IPS-20b (cell line): ENCODE data around the gene ABCA12.

Experiments
- H3K27ac ChIP-seq: one replicate; pipeline ENCODE4 v1.5.1; 2013; ENCODE audit warnings: low read length
- H3K27me3 ChIP-seq: 2 replicates; pipeline ENCODE4 v1.6.1; 2013; ENCODE audit warnings: mild to moderate bottlenecking, low read length, inconsistent platforms; ENCODE audit not compliant: insufficient read depth
- H3K36me3 ChIP-seq: 2 replicates; pipeline ENCODE4 v1.6.1; 2013; ENCODE audit warnings: low read depth, mild to moderate bottlenecking, inconsistent platforms, low read length, moderate library complexity; ENCODE audit not compliant: insufficient read depth
- H3K4me1 ChIP-seq: 2 replicates; pipeline ENCODE4 v1.6.1; 2013; ENCODE audit warnings: mild to moderate bottlenecking, control low read depth, inconsistent platforms, low read length, moderate library complexity; ENCODE audit not compliant: insufficient read depth
- H3K4me3 ChIP-seq: 2 replicates; pipeline ENCODE4 v1.5.1; 2013; ENCODE audit warnings: mild to moderate bottlenecking, low read length, inconsistent platforms
- H3K9ac ChIP-seq: 2 replicates; pipeline ENCODE4 v1.6.1; 2013; ENCODE audit warnings: low read depth, mild to moderate bottlenecking, inconsistent platforms, low read length, moderate library complexity
- H3K9me3 ChIP-seq: 2 replicates; pipeline ENCODE4 v1.6.1; 2013; ENCODE audit warnings: mild to moderate bottlenecking, low read depth, low read length, inconsistent platforms; ENCODE audit not compliant: insufficient read depth

The ABCA12 gene

DNA sequence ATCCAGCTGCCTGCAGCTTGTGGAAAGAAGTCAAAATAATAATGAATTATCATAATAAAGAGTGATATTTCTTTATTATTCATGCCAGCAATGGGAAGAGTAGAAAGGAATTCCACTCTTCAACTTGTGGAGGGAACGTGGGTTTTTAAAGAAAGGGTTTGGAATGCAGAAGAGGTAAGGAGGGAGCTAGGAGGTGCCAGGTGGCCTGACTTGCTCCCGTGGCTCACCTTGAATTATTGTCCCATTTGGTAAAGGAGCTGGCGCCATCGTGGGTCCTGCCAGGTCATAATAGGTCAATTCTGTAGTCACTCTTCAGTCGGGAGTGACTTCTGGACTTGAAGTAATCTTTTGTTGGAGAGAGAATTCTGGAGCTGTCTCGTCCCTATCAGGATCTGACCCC lies 233.8 kb downstream of the ABCA12 start:
- no peaks in the 10 kb centered on the region for H3K9me3 ChIP-seq
- peaks cover 3% of the 10 kb centered on the region; the same call in 1 of the 2 replicates for H3K4me1 ChIP-seq

DNA sequence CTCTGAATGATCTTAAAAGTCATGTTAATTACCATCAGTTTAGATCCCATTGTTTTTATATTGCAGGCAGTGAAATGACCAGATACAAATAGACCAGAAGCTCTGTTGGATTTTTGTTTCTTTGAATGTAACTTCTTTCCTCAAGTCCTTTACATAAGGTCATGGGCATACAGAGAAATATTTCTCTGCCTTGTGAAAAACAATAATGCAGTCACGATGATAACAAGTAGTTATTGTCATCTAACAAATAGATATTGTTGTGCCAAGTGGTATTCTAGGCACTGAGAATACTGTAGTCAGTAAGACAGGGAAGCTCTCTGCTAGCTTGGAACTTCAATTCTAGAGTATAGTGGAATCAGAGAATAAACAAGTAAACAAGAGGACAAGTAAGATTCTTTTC lies 234.2 kb downstream of the ABCA12 start:
- no peaks in the 10 kb centered on the region for H3K36me3 ChIP-seq
- no peak overlapping the region for H3K4me3 ChIP-seq
- peaks cover 3% of the 10 kb centered on the region; the same call in 1 of the 2 replicates for H3K4me1 ChIP-seq
- no peaks in the 10 kb centered on the region for H3K9me3 ChIP-seq
- no peak overlapping the region for H3K27ac ChIP-seq
- H3K27me3 ChIP-seq = no peaks in the 10 kb centered on the region
- H3K9ac ChIP-seq = no peak overlapping the region

More for the DNA sequence above, 233.8 kb downstream of the ABCA12 start:
- no peak overlapping the region for H3K27ac ChIP-seq
- no peaks in the 10 kb centered on the region for H3K27me3 ChIP-seq
- no peak overlapping the region for H3K9ac ChIP-seq
- H3K4me3 ChIP-seq = no peak overlapping the region
- H3K36me3 ChIP-seq = no peaks in the 10 kb centered on the region

DNA sequence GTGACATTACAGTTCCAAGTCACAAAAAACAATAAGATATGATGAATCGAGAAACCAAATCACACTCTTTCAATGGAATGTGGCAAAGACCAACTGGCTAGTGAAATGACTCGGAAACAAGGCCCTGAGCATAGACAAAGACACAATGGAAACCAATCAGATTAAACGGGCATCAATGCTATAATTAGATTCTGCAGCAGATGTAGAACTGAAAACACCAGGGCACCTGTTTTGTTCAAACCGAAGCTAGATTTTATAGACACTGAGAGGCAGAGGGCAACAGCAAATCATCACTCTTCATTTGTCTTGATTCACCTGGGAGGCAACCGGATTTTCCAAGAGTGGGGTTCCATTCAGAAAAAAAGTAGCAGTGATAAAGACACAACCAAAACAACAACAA lies 236.1 kb downstream of the ABCA12 start:
- Histone ChIP-seq H3K36me3 (no peaks in the 10 kb centered on the region), H3K9me3 (no peaks in the 10 kb centered on the region), H3K9ac (no peak overlapping the region), H3K4me1 (peaks cover 3% of the 10 kb centered on the region; the same call in 1 of the 2 replicates), H3K4me3 (no peak overlapping the region), H3K27me3 (no peaks in the 10 kb centered on the region), H3K27ac (no peak overlapping the region)

DNA sequence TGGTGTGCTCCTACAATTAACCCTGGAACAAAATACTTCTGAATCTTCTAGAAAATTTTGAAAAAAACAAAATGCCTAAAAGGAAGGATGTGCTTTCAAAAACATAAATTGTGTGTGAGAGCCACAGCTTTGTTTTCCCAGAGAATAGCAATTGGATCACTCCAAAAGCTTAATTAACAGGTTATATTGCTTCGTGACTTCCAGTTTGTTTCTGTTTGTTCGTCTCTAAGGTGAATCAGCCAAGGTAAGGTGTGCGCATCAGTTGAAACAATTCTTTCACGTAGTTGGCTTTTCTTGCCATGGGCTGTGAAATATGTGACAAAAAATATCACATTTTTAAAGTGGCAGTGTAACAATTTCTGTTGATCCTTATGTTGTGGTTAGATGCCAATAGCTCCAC lies 238.7 kb downstream of the ABCA12 start:
- no peaks in the 10 kb centered on the region for H3K9me3 ChIP-seq
- H3K4me1 ChIP-seq = peaks cover 3% of the 10 kb centered on the region; the same call in 1 of the 2 replicates
- no peak overlapping the region for H3K9ac ChIP-seq
- H3K4me3 ChIP-seq = no peak overlapping the region
- H3K27me3 ChIP-seq = no peaks in the 10 kb centered on the region
- H3K27ac ChIP-seq = no peak overlapping the region
- H3K36me3 ChIP-seq = no peaks in the 10 kb centered on the region

DNA sequence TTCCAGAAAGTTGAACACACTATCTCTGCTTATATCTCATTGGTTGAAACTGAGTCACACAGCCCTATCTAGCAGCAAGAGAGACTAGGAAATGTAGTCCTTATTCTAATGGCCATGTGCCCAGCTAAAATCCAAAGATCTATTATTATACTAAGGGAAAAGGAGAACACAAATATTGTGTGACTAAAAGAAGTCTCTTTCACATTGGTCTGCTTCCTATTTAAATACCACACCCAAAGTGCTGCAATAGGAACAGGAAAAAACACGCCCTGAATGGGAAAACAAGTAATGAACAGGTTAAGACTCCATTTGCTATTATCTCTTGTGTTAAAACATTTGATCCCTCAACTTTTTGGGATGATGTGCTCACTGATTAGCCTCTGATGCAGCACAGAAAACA lies 242.2 kb downstream of the ABCA12 start:
- no peak overlapping the region for H3K4me3 ChIP-seq
- H3K27ac ChIP-seq = no peak overlapping the region
- H3K36me3 ChIP-seq = no peaks in the 10 kb centered on the region
- H3K9me3 ChIP-seq = no peaks in the 10 kb centered on the region
- no peaks in the 10 kb centered on the region for H3K4me1 ChIP-seq
- H3K27me3 ChIP-seq = no peaks in the 10 kb centered on the region
- no peak overlapping the region for H3K9ac ChIP-seq

DNA sequence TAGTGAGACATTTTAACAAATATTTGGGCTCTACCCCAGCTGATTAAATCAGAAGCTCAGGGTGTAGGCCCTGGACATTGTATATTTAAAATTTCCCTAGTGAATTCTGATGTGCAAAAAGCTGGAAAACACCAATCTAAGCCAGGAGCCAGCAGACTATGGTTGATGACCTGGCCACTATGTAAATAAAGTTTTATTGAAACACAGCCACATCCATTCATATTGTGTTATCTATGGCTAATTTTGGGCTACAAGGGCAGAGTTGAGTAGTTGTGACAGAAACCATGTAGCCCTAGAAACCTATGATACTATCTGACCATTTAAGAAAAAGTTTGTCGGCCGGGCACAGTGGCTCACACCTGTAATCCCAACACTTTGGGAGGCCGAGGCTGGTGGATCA lies 243.0 kb downstream of the ABCA12 start:
- no peaks in the 10 kb centered on the region for H3K36me3 ChIP-seq
- no peak overlapping the region for H3K4me3 ChIP-seq
- no peak overlapping the region for H3K9ac ChIP-seq
- no peaks in the 10 kb centered on the region for H3K27me3 ChIP-seq
- H3K27ac ChIP-seq = no peak overlapping the region
- no peaks in the 10 kb centered on the region for H3K4me1 ChIP-seq
- H3K9me3 ChIP-seq = no peaks in the 10 kb centered on the region

DNA sequence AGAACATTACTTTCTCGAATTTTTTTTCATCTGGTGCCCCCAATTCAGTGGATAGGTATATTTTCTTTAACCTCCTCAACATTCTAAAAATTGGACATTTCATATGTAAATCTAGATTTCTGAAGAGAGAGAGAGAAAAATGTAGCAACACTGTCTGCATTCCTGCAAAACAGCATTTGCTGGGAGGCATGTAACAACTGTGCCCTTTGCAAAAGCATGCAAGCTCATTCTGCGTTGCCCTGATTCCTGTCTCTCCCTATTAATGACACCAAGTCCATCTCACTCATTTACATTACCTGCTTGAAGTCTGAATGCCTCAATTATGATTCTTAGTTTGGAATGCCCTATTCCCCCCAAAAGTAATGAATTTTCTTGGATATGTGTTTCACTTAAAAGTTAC lies 249.1 kb downstream of the ABCA12 start:
- Histone ChIP-seq H3K4me1 (no peaks in the 10 kb centered on the region), H3K27ac (no peak overlapping the region), H3K9ac (no peak overlapping the region), H3K36me3 (no peaks in the 10 kb centered on the region), H3K4me3 (no peak overlapping the region), H3K27me3 (no peaks in the 10 kb centered on the region), H3K9me3 (no peaks in the 10 kb centered on the region)

DNA sequence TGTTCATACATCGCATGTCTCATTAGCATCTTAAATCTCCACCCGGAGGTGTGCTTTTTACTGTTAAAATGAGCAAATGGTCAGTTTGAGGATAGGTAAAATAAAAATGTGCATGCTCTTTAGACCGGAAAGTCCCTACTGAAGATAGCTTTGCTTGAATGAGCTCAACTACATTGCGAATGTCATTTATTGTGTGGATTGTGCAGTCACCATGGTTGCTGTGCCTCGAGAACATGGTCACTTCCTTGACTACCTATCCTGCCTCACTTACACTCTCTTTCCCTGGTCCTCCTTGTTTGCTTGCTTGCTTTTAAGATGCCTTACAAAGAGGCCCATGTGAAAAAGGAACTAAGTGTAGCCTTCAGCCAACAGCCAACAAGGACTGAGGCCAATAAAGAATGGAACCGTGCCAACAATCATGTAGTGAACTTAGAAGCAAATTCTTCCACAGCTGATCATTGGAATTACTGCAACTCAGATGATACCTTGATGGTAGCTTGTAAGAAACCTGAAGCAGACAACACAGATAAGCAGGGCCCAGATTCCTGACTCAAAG lies 256.7 kb downstream of the ABCA12 start:
- no peaks in the 10 kb centered on the region for H3K4me1 ChIP-seq
- no peak overlapping the region for H3K27ac ChIP-seq
- no peaks in the 10 kb centered on the region for H3K27me3 ChIP-seq
- no peak overlapping the region for H3K4me3 ChIP-seq
- no peaks in the 10 kb centered on the region for H3K36me3 ChIP-seq
- no peaks in the 10 kb centered on the region for H3K9me3 ChIP-seq
- no peak overlapping the region for H3K9ac ChIP-seq
